Fibroblast of lung (primary cell): ENCODE data around the gene CDS2.

Source experiments
- EZH2 ChIP-seq: IDR thresholded peaks from 2 replicates; pipeline ENCODE4 v1.5.1; 2012; ENCODE audit warnings: low read length, control low read depth, mild to moderate bottlenecking; ENCODE audit errors: missing control alignments
- TF ChIP-seq, protein P1 (sequence below), 2 donors: IDR thresholded peaks in 1 of 2; conservative IDR thresholded peaks in 1 of 2; 1 replicate in 1 of 2; 2 replicates in 1 of 2; pipeline ENCODE4 v1.5.1; 2011 to 2012; ENCODE audit warnings: low read length in 2 of 2, control low read depth in 1 of 2, inconsistent platforms in 1 of 2, low read depth in 1 of 2, mild to moderate bottlenecking in 1 of 2

DNA sequence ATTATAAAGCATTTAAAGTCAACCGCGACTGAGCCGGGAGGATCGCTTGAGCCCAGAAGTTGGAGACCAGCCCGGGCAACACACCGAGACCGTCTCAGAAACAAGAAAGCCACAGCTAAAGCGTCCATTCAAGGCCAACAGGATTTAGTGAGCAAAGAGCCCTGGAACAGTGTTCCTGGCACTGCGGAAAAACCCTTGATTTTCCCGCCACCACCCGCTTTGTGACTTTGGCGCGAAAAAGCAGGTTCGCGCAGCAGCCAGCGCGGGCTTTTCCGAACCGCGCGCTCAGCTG, 7.7 kb upstream of the CDS2 start:
- TF ChIP-seq, protein P1, sequence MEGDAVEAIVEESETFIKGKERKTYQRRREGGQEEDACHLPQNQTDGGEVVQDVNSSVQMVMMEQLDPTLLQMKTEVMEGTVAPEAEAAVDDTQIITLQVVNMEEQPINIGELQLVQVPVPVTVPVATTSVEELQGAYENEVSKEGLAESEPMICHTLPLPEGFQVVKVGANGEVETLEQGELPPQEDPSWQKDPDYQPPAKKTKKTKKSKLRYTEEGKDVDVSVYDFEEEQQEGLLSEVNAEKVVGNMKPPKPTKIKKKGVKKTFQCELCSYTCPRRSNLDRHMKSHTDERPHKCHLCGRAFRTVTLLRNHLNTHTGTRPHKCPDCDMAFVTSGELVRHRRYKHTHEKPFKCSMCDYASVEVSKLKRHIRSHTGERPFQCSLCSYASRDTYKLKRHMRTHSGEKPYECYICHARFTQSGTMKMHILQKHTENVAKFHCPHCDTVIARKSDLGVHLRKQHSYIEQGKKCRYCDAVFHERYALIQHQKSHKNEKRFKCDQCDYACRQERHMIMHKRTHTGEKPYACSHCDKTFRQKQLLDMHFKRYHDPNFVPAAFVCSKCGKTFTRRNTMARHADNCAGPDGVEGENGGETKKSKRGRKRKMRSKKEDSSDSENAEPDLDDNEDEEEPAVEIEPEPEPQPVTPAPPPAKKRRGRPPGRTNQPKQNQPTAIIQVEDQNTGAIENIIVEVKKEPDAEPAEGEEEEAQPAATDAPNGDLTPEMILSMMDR (conservative IDR thresholded peaks at IDR 0.05 in 1 of 2, IDR thresholded peaks at IDR 0.05 in 1 of 2; ENCODE audit: low read depth in 1 of 2, low read length in 2 of 2): no peak
- no peak for TF ChIP-seq EZH2
